ENCODE measurements around the gene HSPG2. TPM values are rescaled to one million over a fixed set of nuclear protein-coding genes. Genes with fewer than 3 reads are reported as not detected.
"Not testable (repeated sequence)": the region's sequence is repeated elsewhere in the genome, so short reads cannot be mapped to it uniquely, and the experiment has no call there.

HSPG2 gene
- total and polyA plus RNA-seq, 10 of the 15 experiments (the other 5 are each of a cell fraction or from before 2014, with no cell fraction given) = 0.30 to 3.4 (median 0.73) TPM; not detected in 2

- TF ChIP-seq FOXK2 (IDR thresholded peaks at IDR 0.05) = no peak
- TF ChIP-seq ELK1 (IDR thresholded peaks at IDR 0.05; ENCODE audit: low read depth, low read length) = no peak
- no peak for TF ChIP-seq EED (IDR thresholded peaks at IDR 0.05; ENCODE audit: low read depth)
- TF ChIP-seq MAX (IDR thresholded peaks at IDR 0.05; ENCODE audit: low read depth, low read length) = no peak
- no peak for TF ChIP-seq E2F4 (IDR thresholded peaks at IDR 0.05; ENCODE audit: low read depth, low read length)
Measured at GRCh38 chr1:21937034-21937371, at the start of gene HSPG2 (continued).

- H3K27ac ChIP-seq (ENCODE audit: control insufficient read depth, insufficient read depth) = not testable (repeated sequence)
Measured at GRCh38 chr1:21986386-21986785, 49.3 kb upstream of the HSPG2 start.

GRCh38 chr1:21985893-21986292 lies 48.8 kb upstream of the HSPG2 start:
- ATAC-seq; BruUV-seq (replicated peaks); H3K9me3 ChIP-seq (replicated peaks; ENCODE audit: control insufficient read depth, insufficient read depth, low read length); DNase-seq (ENCODE audit: low read depth, low spot score); in situ Hi-C loops (cut with MboI); CTCF ChIA-PET; H4K20me1 ChIP-seq (ENCODE audit: control insufficient read depth, insufficient read depth); H3K27ac ChIP-seq (ENCODE audit: control insufficient read depth, insufficient read depth); H3K4me2 ChIP-seq (ENCODE audit: control insufficient read depth, insufficient read depth); H3K4me1 ChIP-seq (ENCODE audit: control insufficient read depth, insufficient read depth, low read length); H3K79me2 ChIP-seq (ENCODE audit: control insufficient read depth, insufficient read depth, low read length); H3K4me3 ChIP-seq; H3K27me3 ChIP-seq (replicated peaks in 1 of 2; ENCODE audit: control insufficient read depth in 2 of 2, insufficient read depth in 2 of 2, low read length in 1 of 2); H3K36me3 ChIP-seq (ENCODE audit: control insufficient read depth in 2 of 2, insufficient read depth in 2 of 2, low read length in 1 of 2); H3K9ac ChIP-seq (ENCODE audit: control insufficient read depth, insufficient read depth, low read length); H2AFZ ChIP-seq (ENCODE audit: control insufficient read depth, low read depth, low read length); FAIRE-seq; intact Hi-C loops (cut with micrococcal nuclease; ENCODE audit: unreplicated experiment); POLR2A ChIA-PET; SMC1A ChIA-PET (ENCODE audit: uncharacterized antibody, unreplicated experiment); RAD21 ChIA-PET (ENCODE audit: unreplicated experiment): not testable (repeated sequence)
- WGBS (ENCODE audit: insufficient coverage, insufficient replicate concordance, low lambda C conversion rate, missing lambda C conversion rate) = 50% methylated on average over 1 of the region's 5 CpGs

More at GRCh38 chr1:21986386-21986785, 49.3 kb upstream of the HSPG2 start:
- H3K79me2 ChIP-seq (ENCODE audit: control insufficient read depth, insufficient read depth, low read length); H3K27me3 ChIP-seq (replicated peaks in 1 of 2; ENCODE audit: control insufficient read depth in 2 of 2, insufficient read depth in 2 of 2, low read length in 1 of 2); H3K9me3 ChIP-seq (replicated peaks; ENCODE audit: control insufficient read depth, insufficient read depth, low read length); H2AFZ ChIP-seq (ENCODE audit: control insufficient read depth, low read depth, low read length); ATAC-seq; H3K36me3 ChIP-seq (ENCODE audit: control insufficient read depth in 2 of 2, insufficient read depth in 2 of 2, low read length in 1 of 2); H4K20me1 ChIP-seq (ENCODE audit: control insufficient read depth, insufficient read depth); H3K4me3 ChIP-seq; H3K9ac ChIP-seq (ENCODE audit: control insufficient read depth, insufficient read depth, low read length); intact Hi-C loops (cut with micrococcal nuclease; ENCODE audit: unreplicated experiment); CTCF ChIA-PET; SMC1A ChIA-PET (ENCODE audit: uncharacterized antibody, unreplicated experiment); H3K4me2 ChIP-seq (ENCODE audit: control insufficient read depth, insufficient read depth); FAIRE-seq; DNase-seq (ENCODE audit: low read depth, low spot score); H3K4me1 ChIP-seq (ENCODE audit: control insufficient read depth, insufficient read depth, low read length); POLR2A ChIA-PET; RAD21 ChIA-PET (ENCODE audit: unreplicated experiment); in situ Hi-C loops (cut with MboI); BruUV-seq (replicated peaks): not testable (repeated sequence)
- 43% methylated on average over 11 of the region's 12 CpGs for WGBS (ENCODE audit: insufficient coverage, insufficient replicate concordance, low lambda C conversion rate, missing lambda C conversion rate)

GRCh38 chr1:21983539-21983938 lies 46.4 kb upstream of the HSPG2 start:
- H3K4me1 ChIP-seq (ENCODE audit: control insufficient read depth, insufficient read depth, low read length); H3K36me3 ChIP-seq (ENCODE audit: control insufficient read depth in 2 of 2, insufficient read depth in 2 of 2, low read length in 1 of 2); intact Hi-C loops (cut with micrococcal nuclease; ENCODE audit: unreplicated experiment); FAIRE-seq; H3K9me3 ChIP-seq (replicated peaks; ENCODE audit: control insufficient read depth, insufficient read depth, low read length); H3K4me3 ChIP-seq; H3K27me3 ChIP-seq (replicated peaks in 1 of 2; ENCODE audit: control insufficient read depth in 2 of 2, insufficient read depth in 2 of 2, low read length in 1 of 2); H3K79me2 ChIP-seq (ENCODE audit: control insufficient read depth, insufficient read depth, low read length); SMC1A ChIA-PET (ENCODE audit: uncharacterized antibody, unreplicated experiment); DNase-seq (ENCODE audit: low read depth, low spot score); H3K9ac ChIP-seq (ENCODE audit: control insufficient read depth, insufficient read depth, low read length); RAD21 ChIA-PET (ENCODE audit: unreplicated experiment); POLR2A ChIA-PET; BruUV-seq (replicated peaks); in situ Hi-C loops (cut with MboI); H3K27ac ChIP-seq (ENCODE audit: control insufficient read depth, insufficient read depth); H2AFZ ChIP-seq (ENCODE audit: control insufficient read depth, low read depth, low read length); H3K4me2 ChIP-seq (ENCODE audit: control insufficient read depth, insufficient read depth); H4K20me1 ChIP-seq (ENCODE audit: control insufficient read depth, insufficient read depth); ATAC-seq: not testable (repeated sequence)
- WGBS (ENCODE audit: insufficient coverage, insufficient replicate concordance, low lambda C conversion rate, missing lambda C conversion rate) = 4% methylated on average over 4 of the region's 15 CpGs
- CTCF ChIA-PET = interaction anchor here (0.6 kb wide), 1 partner anchor 440 kb away, joined by 3 read pairs; no protein-coding TSS in a partner anchor

All from GM12878 (cell line).